GM23248 (cell line): ENCODE measurements around the gene ZNF500. TPM values are rescaled to one million over a fixed set of nuclear protein-coding genes. Genes with fewer than 3 reads are reported as not detected.

Experiments used
- DNase-seq: peaks from one replicate; pipeline ENCODE4 v3.0.0-alpha.2; 2015
- H2AFZ ChIP-seq: fragments of 200-600 bp; sonication (generic); 2 replicates; pipeline ENCODE4 v1.6.1; 2016; ENCODE audit warnings: antibody characterized with exemption
- H3F3A ChIP-seq: fragments of 200-600 bp; sonication (generic); 2 replicates; pipeline ENCODE4 v1.6.1; 2016; ENCODE audit warnings: mild to moderate bottlenecking, antibody characterized with exemption, mixed run types; ENCODE audit not compliant: insufficient read depth
- H3K27ac ChIP-seq: fragments of 200-600 bp; sonication (generic); 2 replicates; pipeline ENCODE4 v1.5.1; 2016; ENCODE audit warnings: mild to moderate bottlenecking
- H3K27me3 ChIP-seq: fragments of 200-600 bp; sonication (generic); replicated peaks from 2 replicates; pipeline ENCODE4 v1.6.1; 2016; ENCODE audit warnings: mild to moderate bottlenecking; ENCODE audit not compliant: insufficient read depth
- H3K36me3 ChIP-seq: fragments of 200-600 bp; sonication (generic); 2 replicates; pipeline ENCODE4 v1.6.1; 2016; ENCODE audit warnings: low read depth, mild to moderate bottlenecking
- H3K4me1 ChIP-seq: fragments of 200-600 bp; sonication (generic); 2 replicates; pipeline ENCODE4 v1.6.1; 2016; ENCODE audit warnings: mild to moderate bottlenecking; ENCODE audit not compliant: insufficient read depth
- H3K4me2 ChIP-seq: fragments of 200-600 bp; sonication (generic); one replicate; pipeline ENCODE4 v1.6.1; 2016; ENCODE audit warnings: mild to moderate bottlenecking; ENCODE audit not compliant: unreplicated experiment
- H3K4me3 ChIP-seq: fragments of 200-600 bp; sonication (generic); 2 replicates; pipeline ENCODE4 v1.5.1; 2016; ENCODE audit warnings: mild to moderate bottlenecking
- H3K79me2 ChIP-seq: fragments of 200-600 bp; sonication (generic); 2 replicates; pipeline ENCODE4 v1.6.1; 2016; ENCODE audit warnings: mild to moderate bottlenecking; ENCODE audit not compliant: insufficient read depth
- H3K9ac ChIP-seq: fragments of 200-600 bp; sonication (generic); 2 replicates; pipeline ENCODE4 v1.6.1; 2016; ENCODE audit warnings: mild to moderate bottlenecking
- H3K9me2 ChIP-seq: fragments of 200-600 bp; sonication (generic); 2 replicates; pipeline ENCODE4 v1.6.1; 2016; ENCODE audit warnings: mixed run types, mild to moderate bottlenecking, moderate library complexity; ENCODE audit not compliant: insufficient read depth
- H3K9me3 ChIP-seq: fragments of 200-600 bp; sonication (generic); one replicate; pipeline ENCODE4 v1.6.1; 2017; ENCODE audit warnings: low read depth
- H4K20me1 ChIP-seq: fragments of 200-600 bp; sonication (generic); 2 replicates; pipeline ENCODE4 v1.6.0; 2016; ENCODE audit not compliant: insufficient read depth
- EZH2 ChIP-seq: fragments of 200-600 bp; sonication (generic); IDR thresholded peaks from 2 replicates; pipeline ENCODE4 v1.6.1; 2018; ENCODE audit warnings: antibody characterized with exemption, mild to moderate bottlenecking; ENCODE audit not compliant: insufficient read depth, poor library complexity, severe bottlenecking
- EZH2phosphoT487 ChIP-seq: fragments of 200-600 bp; sonication (generic); IDR thresholded peaks from 2 replicates; pipeline ENCODE4 v1.6.1; 2018; ENCODE audit warnings: antibody characterized with exemption, moderate library complexity, mild to moderate bottlenecking, low read depth; ENCODE audit not compliant: insufficient read depth
- WGBS, 2 experiments: methylation state at CpG; one replicate each; pipeline ENCODE4 v1.1.6; 2015 to 2017; ENCODE audit warnings: low lambda C conversion rate in 2 of 2, low coverage in 1 of 2; ENCODE audit errors: missing lambda C conversion rate in 2 of 2; 5-methylcytosine and 5-hydroxymethylcytosine counted together
- in situ Hi-C: fragments of 300-500 bp; cut with MboI; formaldehyde crosslinking; loops from 2 replicates; pipeline ENCODE4 v1.15.0; 2020
- polyA plus RNA-seq: library from polyadenylated mRNA; unstranded; fragments of >200 nt; fragmentation: Nextera tagmentation; extraction: Ambion mirVana; gene quantifications from 2 replicates; pipeline ENCODE4 v1.2.1, GENCODE V29; 2016
- total RNA-seq: library from RNA; depleted of rRNA; stranded (reverse); fragments of >200 nt; shearing (Covaris generic); gene quantifications from 2 replicates; pipeline ENCODE4 v1.2.3, GENCODE V29; 2014

ZNF500 gene
- total and polyA plus RNA-seq, 2 experiments from 2014 or later: 7.4 to 12.3 TPM

- H3K4me3 ChIP-seq: no peak overlapping the region
- no peaks in the 10 kb centered on the region for H4K20me1 ChIP-seq
- TF ChIP-seq EZH2 (no peak), EZH2phosphoT487 (no peak)
- in situ Hi-C loops: no loop called here
- no peak overlapping the region for H2AFZ ChIP-seq
- no peak overlapping the region for H3K27ac ChIP-seq
- no peaks in the 10 kb centered on the region for H3F3A ChIP-seq
- 75 to 83% methylated on average over 7 of the region's 7 CpGs for WGBS, 2 experiments
- H3K9me2 ChIP-seq: no peaks in the 10 kb centered on the region
- H3K36me3 ChIP-seq: peaks cover 2% of the 10 kb centered on the region; the same call in 1 of the 2 replicates
- H3K79me2 ChIP-seq: no peaks in the 10 kb centered on the region
- H3K27me3 ChIP-seq: no peaks in the 10 kb centered on the region
- H3K4me1 ChIP-seq: no peaks in the 10 kb centered on the region
- DNase-seq: no peak
- no peak overlapping the region for H3K4me2 ChIP-seq
- no peaks in the 10 kb centered on the region for H3K9me3 ChIP-seq
- no peak overlapping the region for H3K9ac ChIP-seq
Observed at GRCh38 chr16:4702466-4702808, 64.5 kb downstream of the ZNF500 start.

GRCh38 chr16:4701791-4702465 is 65.0 kb downstream of the ZNF500 start:
- Histone ChIP-seq H3K79me2 (no peaks in the 10 kb centered on the region), H2AFZ (no peak overlapping the region), H3K9me3 (no peaks in the 10 kb centered on the region), H3K4me1 (no peaks in the 10 kb centered on the region), H3K36me3 (no peaks in the 10 kb centered on the region), H3K9ac (no peak overlapping the region), H3K27ac (no peak overlapping the region), H3K4me3 (no peak overlapping the region), H3K4me2 (no peak overlapping the region), H3K27me3 (no peaks in the 10 kb centered on the region), H3F3A (no peaks in the 10 kb centered on the region), H3K9me2 (no peaks in the 10 kb centered on the region), H4K20me1 (no peaks in the 10 kb centered on the region)
- TF ChIP-seq EZH2 (no peak), EZH2phosphoT487 (no peak)
- in situ Hi-C loops: no loop called here
- no peak for DNase-seq
- WGBS, 2 experiments: 95 to 96% methylated on average over 17 of the region's 17 CpGs

- Histone ChIP-seq H3K27ac (no peak overlapping the region), H3K79me2 (no peaks in the 10 kb centered on the region), H3K9ac (no peak overlapping the region), H3K4me2 (no peak overlapping the region), H3F3A (0 out of 2 replicates have a peak, but pooled peaks cover 1% of the 10 kb centered on the region), H3K4me1 (no peaks in the 10 kb centered on the region), H3K9me3 (no peaks in the 10 kb centered on the region), H3K9me2 (no peaks in the 10 kb centered on the region), H2AFZ (no peak overlapping the region), H4K20me1 (no peaks in the 10 kb centered on the region), H3K36me3 (no peaks in the 10 kb centered on the region), H3K4me3 (no peak overlapping the region), H3K27me3 (no peaks in the 10 kb centered on the region)
- no peak for DNase-seq
- in situ Hi-C loops: no loop called here
- 92% methylated on average over 33 of the region's 33 CpGs for WGBS, 2 experiments
- TF ChIP-seq EZH2 (no peak), EZH2phosphoT487 (no peak)
Observed at GRCh38 chr16:4700997-4701743, 65.8 kb downstream of the ZNF500 start.

GRCh38 chr16:4700380-4700996 is 66.5 kb downstream of the ZNF500 start:
- Histone ChIP-seq H3K9me3 (no peaks in the 10 kb centered on the region), H3K27ac (no peak overlapping the region), H3K9me2 (no peaks in the 10 kb centered on the region), H4K20me1 (no peaks in the 10 kb centered on the region), H3K9ac (no peak overlapping the region), H3K4me3 (no peak overlapping the region), H3F3A (0 out of 2 replicates have a peak, but pooled peaks cover 8% of the 10 kb centered on the region), H2AFZ (no peak overlapping the region), H3K4me2 (no peak overlapping the region), H3K27me3 (no peaks in the 10 kb centered on the region), H3K36me3 (0 out of 2 replicates have a peak, but pooled peaks cover 3% of the 10 kb centered on the region), H3K4me1 (peaks cover 3% of the 10 kb centered on the region), H3K79me2 (no peaks in the 10 kb centered on the region)
- WGBS, 2 experiments: 97 to 99% methylated on average over 13 of the region's 13 CpGs
- no peak for DNase-seq
- TF ChIP-seq EZH2phosphoT487 (no peak), EZH2 (no peak)
- in situ Hi-C loops: no loop called here
